Mesendoderm (in vitro differentiated cells): ENCODE data around the gene NECTIN2.

Experiments used
- DNase-seq: peaks from one replicate; pipeline ENCODE4 v3.0.0; 2013
- H2AK5ac ChIP-seq: 2 replicates; pipeline ENCODE4 v1.6.1; 2013; ENCODE audit warnings: low read length, inconsistent platforms
- H2BK120ac ChIP-seq: 2 replicates; pipeline ENCODE4 v1.6.1; 2013; ENCODE audit warnings: low read depth, mild to moderate bottlenecking, low read length, moderate library complexity, mixed read lengths
- H2BK15ac ChIP-seq: replicated peaks from 2 replicates; pipeline ENCODE4 v1.6.1; 2013; ENCODE audit warnings: low read depth, mild to moderate bottlenecking, moderate library complexity
- H2BK5ac ChIP-seq: 2 replicates; pipeline ENCODE4 v1.6.1; 2013; ENCODE audit warnings: low read length, inconsistent platforms
- H3K18ac ChIP-seq: 2 replicates; pipeline ENCODE4 v1.6.1; 2013; ENCODE audit warnings: mild to moderate bottlenecking, low read length, mixed read lengths
- H3K23ac ChIP-seq: one replicate; pipeline ENCODE4 v1.6.1; 2013; ENCODE audit warnings: low read length
- H3K27ac ChIP-seq: 2 replicates; pipeline ENCODE4 v1.5.1; 2013; ENCODE audit warnings: low read depth, mild to moderate bottlenecking, inconsistent platforms, low read length, moderate library complexity
- H3K27me3 ChIP-seq: 2 replicates; pipeline ENCODE4 v1.6.1; 2013; ENCODE audit warnings: low read length, control low read depth, mild to moderate bottlenecking, inconsistent platforms; ENCODE audit not compliant: insufficient read depth, poor library complexity
- H3K36me3 ChIP-seq: 2 replicates; pipeline ENCODE4 v1.6.1; 2013; ENCODE audit warnings: low read length, inconsistent platforms; ENCODE audit not compliant: control insufficient read depth, insufficient read depth
- H3K4ac ChIP-seq: one replicate; pipeline ENCODE4 v1.6.1; 2013; ENCODE audit warnings: low read depth, mild to moderate bottlenecking, low read length, moderate library complexity
- H3K4me1 ChIP-seq: 2 replicates; pipeline ENCODE4 v1.6.1; 2013; ENCODE audit warnings: low read depth, low read length, inconsistent platforms; ENCODE audit not compliant: control insufficient read depth
- H3K4me2 ChIP-seq: 2 replicates; pipeline ENCODE4 v1.6.1; 2013; ENCODE audit warnings: low read length
- H3K4me3 ChIP-seq: 2 replicates; pipeline ENCODE4 v1.5.1; 2013; ENCODE audit warnings: mild to moderate bottlenecking, low read length
- H3K56ac ChIP-seq: one replicate; pipeline ENCODE4 v1.6.1; 2013; ENCODE audit warnings: low read length
- H3K79me1 ChIP-seq: 2 replicates; pipeline ENCODE4 v1.6.1; 2013; ENCODE audit warnings: low read length, inconsistent platforms
- H3K79me2 ChIP-seq: 2 replicates; pipeline ENCODE4 v1.6.1; 2013; ENCODE audit warnings: mild to moderate bottlenecking, low read length; ENCODE audit not compliant: control insufficient read depth, insufficient read depth
- H3K9ac ChIP-seq: 2 replicates; pipeline ENCODE4 v1.6.1; 2013; ENCODE audit warnings: low read length, inconsistent platforms
- H4K5ac ChIP-seq: one replicate; pipeline ENCODE4 v1.6.1; 2013; ENCODE audit warnings: low read length
- H4K8ac ChIP-seq: one replicate; pipeline ENCODE4 v1.6.1; 2013; ENCODE audit warnings: low read depth, mild to moderate bottlenecking, control low read depth, low read length, moderate library complexity
- WGBS: extraction: QIAGEN DNeasy Blood & Tissue Kit; methylation state at CpG from one replicate; pipeline ENCODE4 v1.1.7; 2013; ENCODE audit warnings: low lambda C conversion rate, missing lambda C conversion rate; ENCODE audit not compliant: insufficient coverage; ENCODE audit errors: extremely low coverage; 5-methylcytosine and 5-hydroxymethylcytosine counted together

NECTIN2 gene

GRCh38 chr19:44820648-44821609 is 25.2 kb upstream of the NECTIN2 start:
- no peak overlapping the region for H3K56ac ChIP-seq
- WGBS = no CpG with 5 or more reads among the region's 35 CpGs
- H3K79me1 ChIP-seq = no peaks in the 10 kb centered on the region

GRCh38 chr19:44822177-44822576 is 23.9 kb upstream of the NECTIN2 start:
- H3K79me2 ChIP-seq = no peaks in the 10 kb centered on the region
- no peak overlapping the region for H3K27ac ChIP-seq
- no peaks in the 10 kb centered on the region for H3K4me1 ChIP-seq
- no peak overlapping the region for H2BK15ac ChIP-seq
- DNase-seq = no peak
- no CpG with 5 or more reads among the region's 11 CpGs for WGBS
- no peak overlapping the region for H3K4me2 ChIP-seq
- no peak overlapping the region for H2BK5ac ChIP-seq
- H4K5ac ChIP-seq = no peak overlapping the region
- H4K8ac ChIP-seq = no peak overlapping the region
- no peak overlapping the region for H2BK120ac ChIP-seq
- H3K36me3 ChIP-seq = no peaks in the 10 kb centered on the region
- no peaks in the 10 kb centered on the region for H3K79me1 ChIP-seq
- H3K4me3 ChIP-seq = no peak overlapping the region
- H3K27me3 ChIP-seq = no peaks in the 10 kb centered on the region
- H3K23ac ChIP-seq = no peak overlapping the region
- no peak overlapping the region for H3K56ac ChIP-seq
- no peak overlapping the region for H2AK5ac ChIP-seq
- H3K9ac ChIP-seq = no peak overlapping the region
- H3K4ac ChIP-seq = no peak overlapping the region
- H3K18ac ChIP-seq = no peak overlapping the region

More at GRCh38 chr19:44820648-44821609, 25.2 kb upstream of the NECTIN2 start:
- Histone ChIP-seq H4K8ac (no peak overlapping the region), H3K18ac (no peak overlapping the region), H3K9ac (no peak overlapping the region), H2BK5ac (no peak overlapping the region), H3K27me3 (no peaks in the 10 kb centered on the region), H3K27ac (no peak overlapping the region), H3K4me2 (no peak overlapping the region), H2BK120ac (no peak overlapping the region), H3K23ac (no peak overlapping the region), H2BK15ac (no peak overlapping the region), H3K79me2 (no peaks in the 10 kb centered on the region), H3K4me1 (no peaks in the 10 kb centered on the region), H2AK5ac (no peak overlapping the region), H3K4ac (no peak overlapping the region), H3K36me3 (no peaks in the 10 kb centered on the region), H3K4me3 (no peak overlapping the region), H4K5ac (no peak overlapping the region)
- no peak for DNase-seq

GRCh38 chr19:44822670-44823372 is 23.3 kb upstream of the NECTIN2 start:
- WGBS = no CpG with 5 or more reads among the region's 10 CpGs

GRCh38 chr19:44823373-44823698 is 22.8 kb upstream of the NECTIN2 start:
- H3K4me1 ChIP-seq = no peaks in the 10 kb centered on the region
- no peak overlapping the region for H3K4me2 ChIP-seq
- no peak overlapping the region for H3K27ac ChIP-seq
- no peak overlapping the region for H2BK5ac ChIP-seq
- no peak overlapping the region for H2AK5ac ChIP-seq
- H4K8ac ChIP-seq = no peak overlapping the region
- no peak overlapping the region for H3K23ac ChIP-seq
- no peak overlapping the region for H3K4ac ChIP-seq
- H2BK15ac ChIP-seq = no peak overlapping the region
- no peaks in the 10 kb centered on the region for H3K36me3 ChIP-seq
- H4K5ac ChIP-seq = no peak overlapping the region
- H3K79me1 ChIP-seq = no peaks in the 10 kb centered on the region
- no peak overlapping the region for H2BK120ac ChIP-seq
- WGBS = no CpG with 5 or more reads among the region's 4 CpGs
- no peak overlapping the region for H3K9ac ChIP-seq
- H3K56ac ChIP-seq = no peak overlapping the region
- H3K27me3 ChIP-seq = no peaks in the 10 kb centered on the region
- H3K4me3 ChIP-seq = no peak overlapping the region
- H3K79me2 ChIP-seq = no peaks in the 10 kb centered on the region
- no peak overlapping the region for H3K18ac ChIP-seq
- no peak for DNase-seq

More at GRCh38 chr19:44822670-44823372, 23.3 kb upstream of the NECTIN2 start:
- Histone ChIP-seq H2BK5ac (no peak overlapping the region), H2BK15ac (no peak overlapping the region), H3K4ac (no peak overlapping the region), H4K5ac (no peak overlapping the region), H3K27me3 (no peaks in the 10 kb centered on the region), H2AK5ac (no peak overlapping the region), H3K23ac (no peak overlapping the region), H3K4me2 (no peak overlapping the region), H3K27ac (no peak overlapping the region), H4K8ac (no peak overlapping the region), H3K9ac (no peak overlapping the region), H2BK120ac (no peak overlapping the region), H3K79me1 (no peaks in the 10 kb centered on the region), H3K18ac (no peak overlapping the region), H3K4me3 (no peak overlapping the region), H3K56ac (no peak overlapping the region), H3K4me1 (no peaks in the 10 kb centered on the region), H3K79me2 (no peaks in the 10 kb centered on the region), H3K36me3 (no peaks in the 10 kb centered on the region)
- no peak for DNase-seq

- Histone ChIP-seq H2AK5ac (no peak overlapping the region), H3K4me1 (no peaks in the 10 kb centered on the region), H3K56ac (no peak overlapping the region), H4K5ac (no peak overlapping the region), H3K27me3 (no peaks in the 10 kb centered on the region), H2BK120ac (no peak overlapping the region), H3K4me3 (no peak overlapping the region), H3K4ac (no peak overlapping the region), H2BK15ac (no peak overlapping the region), H3K18ac (no peak overlapping the region), H3K4me2 (no peak overlapping the region), H3K23ac (no peak overlapping the region), H3K36me3 (no peaks in the 10 kb centered on the region), H3K27ac (no peak overlapping the region), H2BK5ac (no peak overlapping the region), H3K79me2 (no peaks in the 10 kb centered on the region), H3K9ac (no peak overlapping the region), H4K8ac (no peak overlapping the region), H3K79me1 (no peaks in the 10 kb centered on the region)
- WGBS = no CpG with 5 or more reads among the region's 4 CpGs
- no peak for DNase-seq
These were observed 21.3 kb upstream of the NECTIN2 start for GRCh38 chr19:44824761-44825160.
